Muscle of back (tissue), 11 donors: ENCODE results near the gene PLPPR3. TPM values are rescaled to one million over a fixed set of nuclear protein-coding genes. Genes with fewer than 3 reads are reported as not detected.

ENCODE experiments used
- DNase-seq, 3 donors: peaks; one replicate each; pipeline versions ENCODE4 v3.0.0 to v3.0.0-alpha.2; 2013
- polyA plus RNA-seq, 10 donors: library from polyadenylated mRNA; unstranded; fragments of 120-200 nt; gene quantifications; one replicate each; pipeline ENCODE4 v1.2.1, GENCODE V29; 2013; ENCODE audit not compliant: insufficient read length in 10 of 10

Gene PLPPR3
- polyA plus RNA-seq, 10 donors, result 0.27 to 1.5 (median 0.68) TPM

GRCh38 chr19:796692-797527 is 24.8 kb downstream of the PLPPR3 start, which contains the start of gene PTBP1:
Gene PTBP1 (plus strand): TSS chr19:797452. CDS start chr19:797498, 46 bp downstream.
- DNase-seq, result peak; percentile 100

- no peak for DNase-seq
These were observed 25.8 kb downstream of the PLPPR3 start for GRCh38 chr19:795691-796581.

GRCh38 chr19:795073-795611 is 26.6 kb downstream of the PLPPR3 start:
- peak in 1 of 3 donors; percentile 72 for DNase-seq

- DNase-seq, result peak in 1 of 3 donors; percentile 11
These were observed 27.9 kb downstream of the PLPPR3 start for GRCh38 chr19:793806-794205.

- peak in 1 of 3 donors; percentile 16 for DNase-seq
These were observed 29.4 kb downstream of the PLPPR3 start for GRCh38 chr19:792306-792885.

GRCh38 chr19:791567-792305 is 30.0 kb downstream of the PLPPR3 start:
- DNase-seq, result no peak

GRCh38 chr19:791007-791566 is 30.7 kb downstream of the PLPPR3 start:
- peak in 1 of 3 donors; percentile 24 for DNase-seq

GRCh38 chr19:789701-790060 is 32.1 kb downstream of the PLPPR3 start:
- no peak for DNase-seq

- peak in 1 of 3 donors; percentile 75 for DNase-seq
These were observed 32.6 kb downstream of the PLPPR3 start for GRCh38 chr19:788983-789700.

- DNase-seq, result no peak
These were observed 33.1 kb downstream of the PLPPR3 start for GRCh38 chr19:788686-788982.

- DNase-seq, result no peak
These were observed 34.2 kb downstream of the PLPPR3 start for GRCh38 chr19:787536-787935.

- DNase-seq, result no peak
These were observed 37.2 kb downstream of the PLPPR3 start for GRCh38 chr19:784541-784940.

- no peak for DNase-seq
These were observed 38.7 kb downstream of the PLPPR3 start for GRCh38 chr19:782878-783668.

GRCh38 chr19:782185-782877 is 39.4 kb downstream of the PLPPR3 start:
- DNase-seq, result no peak

GRCh38 chr19:781800-782184 is 40.0 kb downstream of the PLPPR3 start:
- DNase-seq, result no peak

GRCh38 chr19:780935-781334 is 40.8 kb downstream of the PLPPR3 start:
- no peak for DNase-seq

- DNase-seq, result peak in 2 of 3 donors; percentile 71 to 80
These were observed 42.7 kb downstream of the PLPPR3 start for GRCh38 chr19:778910-779653.

GRCh38 chr19:776549-776948 is 45.2 kb downstream of the PLPPR3 start:
- no peak for DNase-seq
